GM23338 (cell line): ENCODE measurements around the gene CEPT1. TPM values are rescaled to one million over a fixed set of nuclear protein-coding genes. Genes with fewer than 3 reads are reported as not detected.
A peak's percentile ranks its signal among the peaks of the same experiment; 100 is the strongest.

Experiments used
- ATAC-seq: fragments of 200-7000 bp; cut with Tn5 transposase; 3 replicates; pipeline ENCODE4 v1.9.1; 2020
- DNase-seq: peaks from one replicate; pipeline ENCODE4 v3.0.0-alpha.2; 2015; ENCODE audit warnings: low spot score
- H2AFZ ChIP-seq: fragments of 200-600 bp; sonication (generic); 2 replicates; pipeline ENCODE4 v1.8.0; 2016; ENCODE audit warnings: antibody characterized with exemption, mild to moderate bottlenecking, moderate library complexity
- H3F3A ChIP-seq: fragments of 200-600 bp; sonication (generic); replicated peaks from 2 replicates; pipeline ENCODE4 v1.8.0; 2017; ENCODE audit warnings: antibody characterized with exemption, mixed run types, low read depth
- H3K27ac ChIP-seq: fragments of 200-600 bp; sonication (generic); 2 replicates; pipeline ENCODE4 v1.6.1; 2016; ENCODE audit warnings: low read depth
- H3K27me3 ChIP-seq: fragments of 200-600 bp; sonication (generic); 2 replicates; pipeline ENCODE4 v1.8.0; 2016; ENCODE audit warnings: mild to moderate bottlenecking, mixed run types, moderate library complexity; ENCODE audit not compliant: insufficient read depth
- H3K36me3 ChIP-seq: fragments of 200-600 bp; sonication (generic); 2 replicates; pipeline ENCODE4 v1.8.0; 2016; ENCODE audit warnings: mild to moderate bottlenecking; ENCODE audit not compliant: insufficient read depth
- H3K4me1 ChIP-seq: fragments of 200-600 bp; sonication (generic); 2 replicates; pipeline ENCODE4 v1.8.0; 2016; ENCODE audit warnings: mild to moderate bottlenecking, moderate library complexity; ENCODE audit not compliant: insufficient read depth
- H3K4me2 ChIP-seq: fragments of 200-600 bp; sonication (generic); 2 replicates; pipeline ENCODE4 v1.7.1; 2017; ENCODE audit warnings: mixed run types
- H3K4me3 ChIP-seq: fragments of 200-600 bp; sonication (generic); 2 replicates; pipeline ENCODE4 v1.6.1; 2016; ENCODE audit warnings: mixed run types
- H3K79me2 ChIP-seq: fragments of 200-600 bp; sonication (generic); replicated peaks from 2 replicates; pipeline ENCODE4 v1.8.0; 2017; ENCODE audit warnings: mild to moderate bottlenecking; ENCODE audit not compliant: insufficient read depth
- H3K9me2 ChIP-seq: fragments of 200-600 bp; sonication (generic); 2 replicates; pipeline ENCODE4 v1.8.0; 2017; ENCODE audit not compliant: insufficient read depth
- H4K20me1 ChIP-seq: fragments of 200-600 bp; sonication (generic); replicated peaks from 2 replicates; pipeline ENCODE4 v1.8.0; 2017; ENCODE audit warnings: mild to moderate bottlenecking; ENCODE audit not compliant: insufficient read depth
- H3K27ac Mint-ChIP-seq: 2 replicates; pipeline ENCODE4 v1.8.0; 2020; ENCODE audit warnings: inconsistent platforms, mild to moderate bottlenecking, moderate library complexity, mixed read lengths
- H3K27me3 Mint-ChIP-seq: 3 replicates; pipeline ENCODE4 v1.8.0; 2022; ENCODE audit warnings: low read depth, mild to moderate bottlenecking, moderate library complexity, mixed read lengths, inconsistent platforms; ENCODE audit not compliant: insufficient read depth, poor library complexity
- H3K36me3 Mint-ChIP-seq: 3 replicates; pipeline ENCODE4 v1.8.0; 2021; ENCODE audit warnings: low read depth, mild to moderate bottlenecking, inconsistent platforms, moderate library complexity, mixed read lengths
- H3K4me1 Mint-ChIP-seq: 3 replicates; pipeline ENCODE4 v1.8.0; 2020; ENCODE audit warnings: mild to moderate bottlenecking, inconsistent platforms, mixed read lengths
- H3K4me3 Mint-ChIP-seq: 3 replicates; pipeline ENCODE4 v1.8.0; 2021; ENCODE audit warnings: moderate library complexity, mild to moderate bottlenecking, inconsistent platforms, mixed read lengths
- H3K9me3 Mint-ChIP-seq: 3 replicates; pipeline ENCODE4 v1.8.0; 2020; ENCODE audit warnings: moderate library complexity, mild to moderate bottlenecking, inconsistent platforms, mixed read lengths
- CREB1 ChIP-seq: fragments of 250-450 bp; sonication (Bioruptor Pico); IDR thresholded peaks from 2 replicates; pipeline ENCODE4 v1.5.0; 2020; ENCODE audit warnings: low read depth, mild to moderate bottlenecking, moderate library complexity
- EZH2 ChIP-seq: fragments of 200-600 bp; sonication (generic); IDR thresholded peaks from one replicate; pipeline ENCODE4 v1.8.0; 2017; ENCODE audit warnings: antibody characterized with exemption, mild to moderate bottlenecking, low read depth; ENCODE audit not compliant: unreplicated experiment
- EZH2phosphoT487 ChIP-seq: fragments of 200-600 bp; sonication (generic); IDR thresholded peaks from one replicate; pipeline ENCODE4 v1.8.1; 2018; ENCODE audit warnings: antibody characterized with exemption; ENCODE audit not compliant: unreplicated experiment
- JUNB ChIP-seq: IDR thresholded peaks from one replicate; pipeline ENCODE4 v1.6.1; 2016; ENCODE audit warnings: antibody characterized with exemption; ENCODE audit not compliant: unreplicated experiment
- NANOG ChIP-seq: IDR thresholded peaks from 2 replicates; pipeline ENCODE4 v1.6.1; 2016; ENCODE audit warnings: antibody characterized with exemption, borderline replicate concordance
- REST ChIP-seq: IDR thresholded peaks from one replicate; pipeline ENCODE4 v1.6.1; 2018; ENCODE audit warnings: antibody characterized with exemption; ENCODE audit not compliant: unreplicated experiment
- STAT1 ChIP-seq: IDR thresholded peaks from one replicate; pipeline ENCODE4 v1.6.1; 2016; ENCODE audit warnings: antibody characterized with exemption; ENCODE audit not compliant: unreplicated experiment
- ZNF114 ChIP-seq: fragments of 250-450 bp; sonication (Bioruptor Pico); IDR thresholded peaks from 2 replicates; pipeline ENCODE4 v1.5.0; 2020; ENCODE audit warnings: mild to moderate bottlenecking, moderate library complexity
- polyA plus RNA-seq: library from polyadenylated mRNA; unstranded; fragments of >200 nt; fragmentation: Nextera tagmentation; extraction: Ambion mirVana; gene quantifications from 2 replicates; pipeline ENCODE4 v1.2.1, GENCODE V29; 2016
- total RNA-seq: library from RNA; depleted of rRNA; stranded (reverse); fragments of >200 nt; shearing (Covaris generic); gene quantifications from 2 replicates; pipeline ENCODE4 v1.2.3, GENCODE V29; 2014
- TF ChIP-seq, protein P1 (sequence below): fragments of 250-450 bp; sonication (Bioruptor Pico); IDR thresholded peaks from 2 replicates; pipeline ENCODE4 v1.5.0; 2020; ENCODE audit warnings: mild to moderate bottlenecking, moderate library complexity

CEPT1 gene
- total and polyA plus RNA-seq, 2 experiments from 2014 or later: 17.3 to 39.5 TPM

DNA sequence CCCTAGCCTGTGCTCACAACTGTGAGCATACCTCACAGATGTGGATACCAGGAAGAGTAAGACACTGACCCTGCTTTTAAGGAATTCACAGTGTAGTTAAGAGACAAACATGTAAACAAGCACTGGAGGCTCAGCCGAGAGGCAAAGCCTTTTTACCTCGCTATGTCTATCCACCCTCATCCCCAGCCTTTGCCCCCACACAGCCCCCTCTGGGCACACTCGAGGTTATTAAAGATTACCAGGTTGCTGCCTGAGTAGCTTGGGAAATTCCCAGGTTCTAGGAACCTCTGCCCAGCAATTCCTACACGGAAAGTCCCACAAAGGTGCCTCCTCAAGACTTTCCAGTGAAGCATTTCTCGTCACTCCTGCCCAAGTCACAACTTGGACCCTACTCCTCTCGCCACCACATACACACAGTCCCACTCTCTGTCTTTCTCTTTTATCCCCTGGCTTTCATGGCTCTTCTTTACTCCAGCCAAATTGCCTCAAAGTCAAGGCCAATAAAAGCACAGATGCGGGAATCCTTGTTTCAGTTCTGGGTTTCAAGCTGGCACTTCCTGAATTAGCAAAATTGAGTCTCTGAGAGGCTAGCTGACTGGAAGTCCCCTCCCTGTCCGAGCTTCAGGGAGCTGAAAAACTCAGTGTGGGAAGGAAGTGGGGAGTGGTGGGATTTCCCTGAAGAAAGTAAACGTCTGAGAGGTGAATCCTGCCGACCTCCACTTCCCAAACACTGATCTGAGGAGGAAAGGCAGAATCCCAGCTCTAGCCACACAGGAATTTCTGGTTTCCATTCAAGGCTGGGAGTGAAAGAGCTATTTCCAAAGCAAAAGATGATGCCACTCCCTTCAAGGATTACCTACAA is 52.9 kb downstream of the CEPT1 start:
- ATAC-seq (no peak), DNase-seq (no peak)
- H3K27me3 ChIP-seq: no peaks in the 10 kb centered on the region
- H3K4me3 ChIP-seq: no peak overlapping the region
- no peaks in the 10 kb centered on the region; the same call in 1 of the 2 replicates for H3K36me3 ChIP-seq
- H3K27ac ChIP-seq: no peak overlapping the region
- Mint-ChIP-seq H3K9me3 (no peaks in the 10 kb centered on the region), H3K4me3 (no peak overlapping the region), H3K36me3 (peaks cover 6% of the 10 kb centered on the region; the same call in 2 of the 3 replicates), H3K27ac (peak overlapping the region; percentile 30; the same call in 1 of the 2 replicates), H3K27me3 (peaks cover 6% of the 10 kb centered on the region), H3K4me1 (peaks cover 12% of the 10 kb centered on the region)
- no peaks in the 10 kb centered on the region for H3F3A ChIP-seq
- TF ChIP-seq JUNB (no peak), EZH2 (no peak)
- H4K20me1 ChIP-seq: no peaks in the 10 kb centered on the region
- H3K4me2 ChIP-seq: no peak overlapping the region
- no peaks in the 10 kb centered on the region for H3K4me1 ChIP-seq
- H2AFZ ChIP-seq: no peak overlapping the region
- H3K79me2 ChIP-seq: no peaks in the 10 kb centered on the region
- no peaks in the 10 kb centered on the region; the same call in 1 of the 2 replicates for H3K9me2 ChIP-seq

GRCh38 chr1:111193712-111194480 is 53.9 kb downstream of the CEPT1 start:
- H3K4me3 ChIP-seq: no peak overlapping the region
- H2AFZ ChIP-seq: no peak overlapping the region
- H3K27ac ChIP-seq: no peak overlapping the region
- Mint-ChIP-seq H3K4me1 (peaks cover 12% of the 10 kb centered on the region), H3K4me3 (no peak overlapping the region), H3K27ac (no peak overlapping the region), H3K36me3 (no peaks in the 10 kb centered on the region), H3K27me3 (peaks cover 6% of the 10 kb centered on the region), H3K9me3 (no peaks in the 10 kb centered on the region)
- H3K27me3 ChIP-seq: no peaks in the 10 kb centered on the region
- H3K36me3 ChIP-seq: no peaks in the 10 kb centered on the region
- H3K4me1 ChIP-seq: no peaks in the 10 kb centered on the region
- H3K4me2 ChIP-seq: no peak overlapping the region
- H3K9me2 ChIP-seq: no peaks in the 10 kb centered on the region; the same call in 1 of the 2 replicates
- DNase-seq: no peak
- no peak for ATAC-seq
- no peaks in the 10 kb centered on the region for H4K20me1 ChIP-seq
- H3F3A ChIP-seq: no peaks in the 10 kb centered on the region
- H3K79me2 ChIP-seq: no peaks in the 10 kb centered on the region
- TF ChIP-seq EZH2phosphoT487 (no peak), NANOG (no peak), EZH2 (no peak), CREB1 (CRISPR knock-in tag) (no peak), REST (no peak), STAT1 (no peak), ZNF114 (no peak)
- TF ChIP-seq, protein P1, sequence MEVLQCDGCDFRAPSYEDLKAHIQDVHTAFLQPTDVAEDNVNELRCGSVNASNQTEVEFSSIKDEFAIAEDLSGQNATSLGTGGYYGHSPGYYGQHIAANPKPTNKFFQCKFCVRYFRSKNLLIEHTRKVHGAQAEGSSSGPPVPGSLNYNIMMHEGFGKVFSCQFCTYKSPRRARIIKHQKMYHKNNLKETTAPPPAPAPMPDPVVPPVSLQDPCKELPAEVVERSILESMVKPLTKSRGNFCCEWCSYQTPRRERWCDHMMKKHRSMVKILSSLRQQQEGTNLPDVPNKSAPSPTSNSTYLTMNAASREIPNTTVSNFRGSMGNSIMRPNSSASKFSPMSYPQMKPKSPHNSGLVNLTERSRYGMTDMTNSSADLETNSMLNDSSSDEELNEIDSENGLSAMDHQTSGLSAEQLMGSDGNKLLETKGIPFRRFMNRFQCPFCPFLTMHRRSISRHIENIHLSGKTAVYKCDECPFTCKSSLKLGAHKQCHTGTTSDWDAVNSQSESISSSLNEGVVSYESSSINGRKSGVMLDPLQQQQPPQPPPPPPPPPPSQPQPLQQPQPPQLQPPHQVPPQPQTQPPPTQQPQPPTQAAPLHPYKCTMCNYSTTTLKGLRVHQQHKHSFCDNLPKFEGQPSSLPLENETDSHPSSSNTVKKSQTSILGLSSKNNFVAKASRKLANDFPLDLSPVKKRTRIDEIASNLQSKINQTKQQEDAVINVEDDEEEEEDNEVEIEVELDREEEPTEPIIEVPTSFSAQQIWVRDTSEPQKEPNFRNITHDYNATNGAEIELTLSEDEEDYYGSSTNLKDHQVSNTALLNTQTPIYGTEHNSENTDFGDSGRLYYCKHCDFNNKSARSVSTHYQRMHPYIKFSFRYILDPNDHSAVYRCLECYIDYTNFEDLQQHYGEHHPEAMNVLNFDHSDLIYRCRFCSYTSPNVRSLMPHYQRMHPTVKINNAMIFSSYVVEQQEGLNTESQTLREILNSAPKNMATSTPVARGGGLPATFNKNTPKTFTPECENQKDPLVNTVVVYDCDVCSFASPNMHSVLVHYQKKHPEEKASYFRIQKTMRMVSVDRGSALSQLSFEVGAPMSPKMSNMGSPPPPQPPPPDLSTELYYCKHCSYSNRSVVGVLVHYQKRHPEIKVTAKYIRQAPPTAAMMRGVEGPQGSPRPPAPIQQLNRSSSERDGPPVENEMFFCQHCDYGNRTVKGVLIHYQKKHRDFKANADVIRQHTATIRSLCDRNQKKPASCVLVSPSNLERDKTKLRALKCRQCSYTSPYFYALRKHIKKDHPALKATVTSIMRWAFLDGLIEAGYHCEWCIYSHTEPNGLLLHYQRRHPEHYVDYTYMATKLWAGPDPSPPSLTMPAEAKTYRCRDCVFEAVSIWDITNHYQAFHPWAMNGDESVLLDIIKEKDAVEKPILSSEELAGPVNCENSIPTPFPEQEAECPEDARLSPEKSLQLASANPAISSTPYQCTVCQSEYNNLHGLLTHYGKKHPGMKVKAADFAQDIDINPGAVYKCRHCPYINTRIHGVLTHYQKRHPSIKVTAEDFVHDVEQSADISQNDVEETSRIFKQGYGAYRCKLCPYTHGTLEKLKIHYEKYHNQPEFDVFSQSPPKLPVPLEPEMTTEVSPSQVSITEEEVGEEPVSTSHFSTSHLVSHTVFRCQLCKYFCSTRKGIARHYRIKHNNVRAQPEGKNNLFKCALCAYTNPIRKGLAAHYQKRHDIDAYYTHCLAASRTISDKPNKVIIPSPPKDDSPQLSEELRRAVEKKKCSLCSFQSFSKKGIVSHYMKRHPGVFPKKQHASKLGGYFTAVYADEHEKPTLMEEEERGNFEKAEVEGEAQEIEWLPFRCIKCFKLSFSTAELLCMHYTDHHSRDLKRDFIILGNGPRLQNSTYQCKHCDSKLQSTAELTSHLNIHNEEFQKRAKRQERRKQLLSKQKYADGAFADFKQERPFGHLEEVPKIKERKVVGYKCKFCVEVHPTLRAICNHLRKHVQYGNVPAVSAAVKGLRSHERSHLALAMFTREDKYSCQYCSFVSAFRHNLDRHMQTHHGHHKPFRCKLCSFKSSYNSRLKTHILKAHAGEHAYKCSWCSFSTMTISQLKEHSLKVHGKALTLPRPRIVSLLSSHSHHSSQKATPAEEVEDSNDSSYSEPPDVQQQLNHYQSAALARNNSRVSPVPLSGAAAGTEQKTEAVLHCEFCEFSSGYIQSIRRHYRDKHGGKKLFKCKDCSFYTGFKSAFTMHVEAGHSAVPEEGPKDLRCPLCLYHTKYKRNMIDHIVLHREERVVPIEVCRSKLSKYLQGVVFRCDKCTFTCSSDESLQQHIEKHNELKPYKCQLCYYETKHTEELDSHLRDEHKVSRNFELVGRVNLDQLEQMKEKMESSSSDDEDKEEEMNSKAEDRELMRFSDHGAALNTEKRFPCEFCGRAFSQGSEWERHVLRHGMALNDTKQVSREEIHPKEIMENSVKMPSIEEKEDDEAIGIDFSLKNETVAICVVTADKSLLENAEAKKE (CRISPR knock-in tag): no peak
